GM12878 (cell line): ENCODE data around the gene ANKRD66. TPM values are rescaled to one million over a fixed set of nuclear protein-coding genes. Genes with fewer than 3 reads are reported as not detected.

ENCODE experiments used
- ATAC-seq: fragments of 200-7000 bp; cut with Tn5 transposase; 3 replicates; pipeline ENCODE4 v1.9.1; 2020; ENCODE audit warnings: mild to moderate bottlenecking, moderate library complexity
- Bru-seq: library from RNA; stranded (reverse); fragments of 400-500 nt; gene quantifications from one replicate; lab custom pipeline; 2021; lab: Mats Ljungman, UMichigan
- BruChase-seq, 2 experiments: library from RNA; stranded (reverse); fragments of 400-500 nt; gene quantifications; one replicate each; lab custom pipeline; 2021; lab: Mats Ljungman, UMichigan
- BruUV-seq: library from RNA; stranded (reverse); fragments of 400-500 nt; replicated peaks from 2 replicates; lab custom pipeline; 2021; lab: Mats Ljungman, UMichigan
- CTCF ChIA-PET: fragments of 300-600 bp; sonication (Branson Sonifier 250); formaldehyde crosslinking; extraction: SDS; loops from one replicate; lab custom pipeline; 2021; ENCODE audit warnings: inconsistent platforms; lab: Yijun Ruan, JAX
- POLR2A ChIA-PET: fragments of 350-600 bp; formaldehyde crosslinking; extraction: SDS; loops from one replicate; lab custom pipeline; 2021; ENCODE audit warnings: inconsistent platforms; lab: Charles Lee
- RAD21 ChIA-PET: fragments of 300-600 bp; sonication (Branson Sonifier 250); formaldehyde crosslinking; loops from one replicate; lab custom pipeline; 2023; ENCODE audit warnings: antibody characterized with exemption; ENCODE audit not compliant: unreplicated experiment; lab: Charles Lee
- SMC1A ChIA-PET: fragments of 300-600 bp; sonication (Branson Sonifier 250); formaldehyde crosslinking; loops from one replicate; lab custom pipeline; 2023; ENCODE audit not compliant: unreplicated experiment, uncharacterized antibody; lab: Charles Lee
- DNase-seq: peaks from one replicate; pipeline ENCODE4 v3.0.0-alpha.2; 2011; ENCODE audit warnings: low read depth, low spot score
- FAIRE-seq: peaks from 3 replicates; lab custom pipeline; 2011; peaks lifted over from hg19 to GRCh38; lab: Jason Lieb, UNC
- H2AFZ ChIP-seq: 2 replicates; pipeline ENCODE4 v1.6.0; 2011; ENCODE audit warnings: low read depth, low read length, control low read depth; ENCODE audit not compliant: control insufficient read depth
- H3K27ac ChIP-seq: 2 replicates; pipeline ENCODE4 v1.5.1; 2011; ENCODE audit warnings: control low read depth; ENCODE audit not compliant: control insufficient read depth, insufficient read depth
- H3K27me3 ChIP-seq, 2 experiments: replicated peaks in 1 of 2; 2 replicates each; pipeline versions ENCODE4 v1.6.0 to v1.6.1; 2011; ENCODE audit warnings: low read length in 1 of 2; ENCODE audit not compliant: control insufficient read depth in 2 of 2, insufficient read depth in 2 of 2
- H3K36me3 ChIP-seq, 2 experiments: 2 replicates each; pipeline ENCODE4 v1.5.1; 2011; ENCODE audit warnings: low read length in 1 of 2; ENCODE audit not compliant: control insufficient read depth in 2 of 2, insufficient read depth in 2 of 2
- H3K4me1 ChIP-seq: 2 replicates; pipeline ENCODE4 v1.6.1; 2011; ENCODE audit warnings: mild to moderate bottlenecking, low read length, moderate library complexity, mixed read lengths; ENCODE audit not compliant: control insufficient read depth, insufficient read depth
- H3K4me2 ChIP-seq: 2 replicates; pipeline ENCODE4 v1.6.0; 2011; ENCODE audit warnings: control low read depth; ENCODE audit not compliant: control insufficient read depth, insufficient read depth
- H3K4me3 ChIP-seq: fragments of 200-600 bp; sonication (generic); 2 replicates; pipeline ENCODE4 v1.5.1; 2016
- H3K79me2 ChIP-seq: 2 replicates; pipeline ENCODE4 v1.6.0; 2011; ENCODE audit warnings: low read length; ENCODE audit not compliant: control insufficient read depth, insufficient read depth
- H3K9ac ChIP-seq: 2 replicates; pipeline ENCODE4 v1.8.0; 2011; ENCODE audit warnings: low read length, control low read depth, mixed read lengths; ENCODE audit not compliant: control insufficient read depth, insufficient read depth
- H3K9me3 ChIP-seq: replicated peaks from 3 replicates; pipeline ENCODE4 v1.5.1; 2011; ENCODE audit warnings: mild to moderate bottlenecking, low read length; ENCODE audit not compliant: control insufficient read depth, insufficient read depth
- H4K20me1 ChIP-seq: 2 replicates; pipeline ENCODE4 v1.6.0; 2011; ENCODE audit not compliant: control insufficient read depth, insufficient read depth
- ETV6 ChIP-seq, 2 experiments: fragments of 450-650 bp in 1 of 2; IDR thresholded peaks in 1 of 2; conservative IDR thresholded peaks in 1 of 2; 2 replicates each; pipeline ENCODE4 v1.6.1; 2014; ENCODE audit warnings: antibody characterized with exemption in 1 of 2, borderline replicate concordance in 1 of 2, low read depth in 1 of 2, mild to moderate bottlenecking in 1 of 2, moderate library complexity in 1 of 2
- GABPA ChIP-seq: IDR thresholded peaks from 2 replicates; pipeline ENCODE4 v1.6.1; 2014; ENCODE audit warnings: antibody characterized with exemption, low read depth, mild to moderate bottlenecking, inconsistent platforms
- NR2F1 ChIP-seq: fragments of 450-650 bp; conservative IDR thresholded peaks from 2 replicates; pipeline ENCODE4 v1.6.1; 2017; ENCODE audit warnings: mild to moderate bottlenecking
- TCF3 ChIP-seq: IDR thresholded peaks from 2 replicates; pipeline ENCODE4 v1.6.1; 2012; ENCODE audit warnings: low read depth, mild to moderate bottlenecking, low read length, borderline replicate concordance; ENCODE audit not compliant: insufficient read depth
- ZBTB4 ChIP-seq: fragments of 450-650 bp; formaldehyde crosslinking; IDR thresholded peaks from 2 replicates; pipeline ENCODE4 v1.4.0; 2022; ENCODE audit warnings: mild to moderate bottlenecking, moderate library complexity
- ZNF274 ChIP-seq: IDR thresholded peaks from one replicate; pipeline ENCODE4 v1.8.0; 2011; ENCODE audit not compliant: insufficient read length, insufficient read depth
- WGBS: methylation state at CpG from one replicate; pipeline ENCODE4 v1.1.6; 2016; ENCODE audit warnings: low lambda C conversion rate; ENCODE audit not compliant: insufficient replicate concordance, insufficient coverage; ENCODE audit errors: missing lambda C conversion rate; 5-methylcytosine and 5-hydroxymethylcytosine counted together
- in situ Hi-C: fragments of 300-500 bp; cut with MboI; formaldehyde crosslinking; loops from 9 replicates; pipeline ENCODE4 v1.14.3; 2018; ENCODE audit warnings: mixed read lengths
- intact Hi-C: fragments of 100-400 bp; cut with micrococcal nuclease; formaldehyde crosslinking; loops from one replicate; pipeline ENCODE4 v1.14.2; 2022; ENCODE audit not compliant: unreplicated experiment
- long read RNA-seq, 2 experiments: library from polyadenylated mRNA; unstranded; transcript quantifications; one replicate each; pipeline ENCODE4 v2.0.0, GENCODE V29; 2019 to 2020
- polyA minus RNA-seq, 3 experiments: library from RNA; depleted of rRNA, polyadenylated mRNA; stranded (reverse); fragments of >200 nt; gene quantifications; 2 replicates each; pipeline ENCODE4 v1.2.3, GENCODE V29; 2011
- polyA plus RNA-seq, 11 experiments: library from polyadenylated mRNA; depleted of rRNA in 4 of 11; unstranded in 6 of 11; stranded (reverse) in 5 of 11; fragments of >200 nt; fragmentation: Nextera tagmentation in 4 of 11; fragmentation: Illumina TruSeq in 1 of 11; extraction: Ambion mirVana in 4 of 11; extraction: Trizol in 1 of 11; gene quantifications; 1 replicate in 1 of 11; 2 replicates in 10 of 11; pipeline versions ENCODE4 v1.2.1 to v1.2.3, GENCODE V29; 2011 to 2016; ENCODE audit warnings: inconsistent platforms in 2 of 11, missing spikeins in 2 of 11, low read depth in 1 of 11
- total RNA-seq, 4 experiments: library from RNA; depleted of rRNA in 3 of 4; stranded (reverse); fragments of >200 nt in 3 of 4; fragmentation: Illumina TruSeq in 1 of 4; extraction: Trizol in 1 of 4; gene quantifications; 2 replicates each; pipeline versions ENCODE4 v1.2.1 to v1.2.3, GENCODE V29; 2013 to 2021
- TF ChIP-seq, protein P1 (sequence below): fragments of 450-650 bp; IDR thresholded peaks from 2 replicates; pipeline ENCODE4 v1.6.1; 2017; ENCODE audit warnings: mild to moderate bottlenecking, moderate library complexity
- TF ChIP-seq, protein P2 (sequence below): fragments of 450-650 bp; formaldehyde crosslinking; IDR thresholded peaks from 2 replicates; pipeline ENCODE4 v1.4.0; 2020; ENCODE audit warnings: mild to moderate bottlenecking, moderate library complexity

ANKRD66 gene
- total RNA-seq (2013; cell fraction: nucleolus; rRNA removed): not detected in 2 replicates
- not detected in 2 replicates for total RNA-seq (2014; rRNA removed)
- not detected in 2 replicates for total RNA-seq (2014; rRNA removed; fragmentation: Illumina TruSeq; extraction: Trizol)
- total RNA-seq (2021): not detected in 2 replicates
- not detected for polyA plus RNA-seq (2011; ENCODE audit: low read depth)
- polyA plus RNA-seq (2011; rRNA removed): not detected in 2 replicates
- polyA plus RNA-seq (2011; cell fraction: cytosol; rRNA removed): not detected in 2 replicates
- not detected in 2 replicates for polyA plus RNA-seq (2011; cell fraction: nucleus; rRNA removed)
- not detected in 2 replicates for polyA plus RNA-seq (2012)
- not detected in 2 replicates for polyA plus RNA-seq (2014; fragmentation: Illumina TruSeq; extraction: Trizol)
- polyA plus RNA-seq (2014; fragmentation: Nextera tagmentation; extraction: Ambion mirVana): not detected
- not detected in 2 replicates for polyA plus RNA-seq (2014; rRNA removed)
- not detected for polyA plus RNA-seq (2016; fragmentation: Nextera tagmentation; extraction: Ambion mirVana)
- polyA minus RNA-seq (2011; rRNA and poly(A)+ RNA removed): not detected in 2 replicates
- not detected in 2 replicates for polyA minus RNA-seq (2011; cell fraction: cytosol; rRNA and poly(A)+ RNA removed)
- not detected in 2 replicates for polyA minus RNA-seq (2011; cell fraction: nucleus; rRNA and poly(A)+ RNA removed)
- not detected for Bru-seq, nascent RNA
- BruChase-seq, experiment 1, labeled RNA remaining after a 6-hour chase: not detected
- BruChase-seq, experiment 2, labeled RNA remaining after a 2-hour chase: not detected
- long read RNA-seq, experiment 1: 0 reads
- long read RNA-seq, experiment 2: 0 reads

DNA sequence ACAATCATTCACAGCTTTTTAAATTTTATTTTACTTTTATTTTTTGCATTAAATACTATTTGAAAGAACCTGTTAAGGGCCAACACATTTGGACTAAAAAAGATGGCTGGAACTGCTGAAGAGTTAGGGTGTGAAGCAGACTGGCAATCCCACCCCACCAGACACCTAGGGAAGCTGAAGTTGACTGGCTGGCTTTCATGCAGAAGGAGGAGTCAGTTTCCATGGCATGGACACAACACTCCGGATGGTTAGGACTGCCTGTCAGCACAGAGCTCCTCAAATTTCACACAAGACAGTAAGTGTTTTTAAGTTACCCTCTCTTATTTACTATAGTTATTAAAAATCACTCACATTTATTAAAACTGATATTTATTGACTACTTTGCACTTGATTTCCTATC lies at the start of gene ANKRD66:
Gene ANKRD66 (plus strand): TSS at position 238 of the 400 bp plus-strand sequence. CDS start 5,016 bp downstream, outside the sequence.
- no peak within 1 kb of the TSS for H3K4me3 ChIP-seq
- H3K27ac ChIP-seq: no peak within 1 kb of the TSS
- H3K79me2 ChIP-seq: no peaks in the 10 kb centered on the region
- H3K27me3 ChIP-seq: no peaks in the 10 kb centered on the region
- 23% methylated on average over 1 of the region's 1 CpG for WGBS
- no peak within 1 kb of the TSS for H3K4me2 ChIP-seq
- POLR2A ChIA-PET: no interaction called here
- H3K4me1 ChIP-seq: no peaks in the 10 kb centered on the region
- RAD21 ChIA-PET: no interaction called here
- H2AFZ ChIP-seq: no peak within 1 kb of the TSS
- CTCF ChIA-PET: interaction anchor here (1.1 kb wide), 1 partner anchor 13 kb away, joined by 3 read pairs; no protein-coding TSS in a partner anchor
- in situ Hi-C loops (no loop called here), intact Hi-C loops (no loop called here)
- no peak within 1 kb of the TSS for H3K9ac ChIP-seq
- SMC1A ChIA-PET: no interaction called here
- no peaks in the 10 kb centered on the region for H3K9me3 ChIP-seq
- H4K20me1 ChIP-seq: no peaks in the 10 kb centered on the region
- DNase-seq (no peak), ATAC-seq (no peak), FAIRE-seq (no peak)
- BruUV-seq: no TSS peak
- no peaks in the 10 kb centered on the region for H3K36me3 ChIP-seq
- TF ChIP-seq ZNF274 (no peak), GABPA (no peak), TCF3 (no peak), ZBTB4 (no peak), ETV6 (conservative IDR thresholded peaks at IDR 0.05 in 1 of 2, IDR thresholded peaks at IDR 0.05 in 1 of 2; ENCODE audit: borderline replicate concordance in 1 of 2, low read depth in 1 of 2) (no peak), NR2F1 (no peak)
- TF ChIP-seq, protein P1, sequence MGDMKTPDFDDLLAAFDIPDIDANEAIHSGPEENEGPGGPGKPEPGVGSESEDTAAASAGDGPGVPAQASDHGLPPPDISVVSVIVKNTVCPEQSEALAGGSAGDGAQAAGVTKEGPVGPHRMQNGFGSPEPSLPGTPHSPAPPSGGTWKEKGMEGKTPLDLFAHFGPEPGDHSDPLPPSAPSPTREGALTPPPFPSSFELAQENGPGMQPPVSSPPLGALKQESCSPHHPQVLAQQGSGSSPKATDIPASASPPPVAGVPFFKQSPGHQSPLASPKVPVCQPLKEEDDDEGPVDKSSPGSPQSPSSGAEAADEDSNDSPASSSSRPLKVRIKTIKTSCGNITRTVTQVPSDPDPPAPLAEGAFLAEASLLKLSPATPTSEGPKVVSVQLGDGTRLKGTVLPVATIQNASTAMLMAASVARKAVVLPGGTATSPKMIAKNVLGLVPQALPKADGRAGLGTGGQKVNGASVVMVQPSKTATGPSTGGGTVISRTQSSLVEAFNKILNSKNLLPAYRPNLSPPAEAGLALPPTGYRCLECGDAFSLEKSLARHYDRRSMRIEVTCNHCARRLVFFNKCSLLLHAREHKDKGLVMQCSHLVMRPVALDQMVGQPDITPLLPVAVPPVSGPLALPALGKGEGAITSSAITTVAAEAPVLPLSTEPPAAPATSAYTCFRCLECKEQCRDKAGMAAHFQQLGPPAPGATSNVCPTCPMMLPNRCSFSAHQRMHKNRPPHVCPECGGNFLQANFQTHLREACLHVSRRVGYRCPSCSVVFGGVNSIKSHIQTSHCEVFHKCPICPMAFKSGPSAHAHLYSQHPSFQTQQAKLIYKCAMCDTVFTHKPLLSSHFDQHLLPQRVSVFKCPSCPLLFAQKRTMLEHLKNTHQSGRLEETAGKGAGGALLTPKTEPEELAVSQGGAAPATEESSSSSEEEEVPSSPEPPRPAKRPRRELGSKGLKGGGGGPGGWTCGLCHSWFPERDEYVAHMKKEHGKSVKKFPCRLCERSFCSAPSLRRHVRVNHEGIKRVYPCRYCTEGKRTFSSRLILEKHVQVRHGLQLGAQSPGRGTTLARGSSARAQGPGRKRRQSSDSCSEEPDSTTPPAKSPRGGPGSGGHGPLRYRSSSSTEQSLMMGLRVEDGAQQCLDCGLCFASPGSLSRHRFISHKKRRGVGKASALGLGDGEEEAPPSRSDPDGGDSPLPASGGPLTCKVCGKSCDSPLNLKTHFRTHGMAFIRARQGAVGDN: no peak
- TF ChIP-seq, protein P2, sequence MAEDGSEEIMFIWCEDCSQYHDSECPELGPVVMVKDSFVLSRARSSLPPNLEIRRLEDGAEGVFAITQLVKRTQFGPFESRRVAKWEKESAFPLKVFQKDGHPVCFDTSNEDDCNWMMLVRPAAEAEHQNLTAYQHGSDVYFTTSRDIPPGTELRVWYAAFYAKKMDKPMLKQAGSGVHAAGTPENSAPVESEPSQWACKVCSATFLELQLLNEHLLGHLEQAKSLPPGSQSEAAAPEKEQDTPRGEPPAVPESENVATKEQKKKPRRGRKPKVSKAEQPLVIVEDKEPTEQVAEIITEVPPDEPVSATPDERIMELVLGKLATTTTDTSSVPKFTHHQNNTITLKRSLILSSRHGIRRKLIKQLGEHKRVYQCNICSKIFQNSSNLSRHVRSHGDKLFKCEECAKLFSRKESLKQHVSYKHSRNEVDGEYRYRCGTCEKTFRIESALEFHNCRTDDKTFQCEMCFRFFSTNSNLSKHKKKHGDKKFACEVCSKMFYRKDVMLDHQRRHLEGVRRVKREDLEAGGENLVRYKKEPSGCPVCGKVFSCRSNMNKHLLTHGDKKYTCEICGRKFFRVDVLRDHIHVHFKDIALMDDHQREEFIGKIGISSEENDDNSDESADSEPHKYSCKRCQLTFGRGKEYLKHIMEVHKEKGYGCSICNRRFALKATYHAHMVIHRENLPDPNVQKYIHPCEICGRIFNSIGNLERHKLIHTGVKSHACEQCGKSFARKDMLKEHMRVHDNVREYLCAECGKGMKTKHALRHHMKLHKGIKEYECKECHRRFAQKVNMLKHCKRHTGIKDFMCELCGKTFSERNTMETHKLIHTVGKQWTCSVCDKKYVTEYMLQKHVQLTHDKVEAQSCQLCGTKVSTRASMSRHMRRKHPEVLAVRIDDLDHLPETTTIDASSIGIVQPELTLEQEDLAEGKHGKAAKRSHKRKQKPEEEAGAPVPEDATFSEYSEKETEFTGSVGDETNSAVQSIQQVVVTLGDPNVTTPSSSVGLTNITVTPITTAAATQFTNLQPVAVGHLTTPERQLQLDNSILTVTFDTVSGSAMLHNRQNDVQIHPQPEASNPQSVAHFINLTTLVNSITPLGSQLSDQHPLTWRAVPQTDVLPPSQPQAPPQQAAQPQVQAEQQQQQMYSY (CRISPR knock-in tag): no peak
